ENCODE data around the gene SENP3.
A peak's percentile ranks its signal among the peaks of the same experiment; 100 is the strongest.

Gene SENP3

GRCh38 chr17:7557147-7557764 is 4.5 kb upstream of the SENP3 start:
- no peak for FAIRE-seq

- FAIRE-seq, result no peak
Observed at GRCh38 chr17:7557775-7558543, 3.8 kb upstream of the SENP3 start.

- no peak for FAIRE-seq
Observed at GRCh38 chr17:7558544-7559319, 3.0 kb upstream of the SENP3 start, which contains the start of gene TNFSF13. Gene TNFSF13, plus strand, starts transcription at chr17:7558750. Its CDS starts 290 bp downstream, at chr17:7559040.

- FAIRE-seq, result no peak
Observed at GRCh38 chr17:7559320-7560171, 2.2 kb upstream of the SENP3 start.

GRCh38 chr17:7560172-7561027 is 1.3 kb upstream of the SENP3 start:
- FAIRE-seq, result no peak

- FAIRE-seq, result no peak
Observed at GRCh38 chr17:7561028-7561575, 617 bp upstream of the SENP3 start.

GRCh38 chr17:7562208-7562605 is 488 bp downstream of the SENP3 start:
- FAIRE-seq, result no peak

- FAIRE-seq, result no peak
Observed at GRCh38 chr17:7563115-7563869, 1.6 kb downstream of the SENP3 start.

- no peak for FAIRE-seq
Observed at GRCh38 chr17:7569571-7569970, 7.9 kb downstream of the SENP3 start.

- no peak for FAIRE-seq
Observed at GRCh38 chr17:7570351-7570750, 8.6 kb downstream of the SENP3 start.

- no peak for FAIRE-seq
Observed at GRCh38 chr17:7572338-7572587, 10.5 kb downstream of the SENP3 start.

- FAIRE-seq, result peak; percentile 99
Observed at GRCh38 chr17:7572588-7573323, 11.0 kb downstream of the SENP3 start.

- FAIRE-seq, result no peak
Observed at GRCh38 chr17:7573324-7574080, 11.8 kb downstream of the SENP3 start.

- FAIRE-seq, result no peak
Observed at GRCh38 chr17:7574176-7574953, 12.6 kb downstream of the SENP3 start.

GRCh38 chr17:7575481-7575883 is 13.8 kb downstream of the SENP3 start:
- no peak for FAIRE-seq

GRCh38 chr17:7575959-7576358 is 14.2 kb downstream of the SENP3 start:
- no peak for FAIRE-seq

GRCh38 chr17:7576432-7576937 is 14.8 kb downstream of the SENP3 start:
- no peak for FAIRE-seq

Data from endometrium (tissue), 2 donors.